Central memory CD4-positive, alpha-beta T cell (primary cell): ENCODE results near the gene MORN5.

Experiments
- DNase-seq: peaks from one replicate; pipeline ENCODE4 v3.0.0; 2022

The MORN5 gene

GRCh38 chr9:122244349-122244748 lies 84.6 kb downstream of the MORN5 start:
- DNase-seq = no peak

- DNase-seq = no peak
These were observed 87.0 kb downstream of the MORN5 start for GRCh38 chr9:122246666-122247065.

GRCh38 chr9:122248448-122248865 lies 88.7 kb downstream of the MORN5 start:
- DNase-seq = no peak
